ENCODE measurements around the gene PSD4.

GRCh38 chr2:113230531-113230930 lies 56.8 kb downstream of the PSD4 start:
- TF ChIP-seq CTCF (IDR thresholded peaks at IDR 0.05) (no peak), POLR2AphosphoS5 (IDR thresholded peaks at IDR 0.05) (no peak)
